HEK293 (cell line): ENCODE data around the gene C9orf152.

ENCODE experiments used
- KLF1 ChIP-seq: fragments of 450-650 bp; formaldehyde crosslinking; IDR thresholded peaks from 2 replicates; pipeline ENCODE4 v1.5.1; 2016; ENCODE audit warnings: missing biosample characterization, missing genetic modification characterization
- KLF8 ChIP-seq: fragments of 450-650 bp; formaldehyde crosslinking; IDR thresholded peaks from 2 replicates; pipeline ENCODE4 v1.5.1; 2016; ENCODE audit warnings: missing biosample characterization, missing genetic modification characterization
- MZF1 ChIP-seq: fragments of 450-650 bp; formaldehyde crosslinking; IDR thresholded peaks from 2 replicates; pipeline ENCODE4 v1.5.1; 2017; ENCODE audit warnings: missing biosample characterization, missing genetic modification characterization, borderline replicate concordance
- REST ChIP-seq: fragments of 450-650 bp; formaldehyde crosslinking; IDR thresholded peaks from 2 replicates; pipeline ENCODE4 v1.5.1; 2016; ENCODE audit warnings: missing biosample characterization, missing genetic modification characterization
- YY2 ChIP-seq: fragments of 450-650 bp; formaldehyde crosslinking; IDR thresholded peaks from 2 replicates; pipeline ENCODE4 v1.5.1; 2016; ENCODE audit warnings: missing biosample characterization, missing genetic modification characterization
- ZBTB10 ChIP-seq: fragments of 450-650 bp; formaldehyde crosslinking; IDR thresholded peaks from 2 replicates; pipeline ENCODE4 v1.5.1; 2016; ENCODE audit warnings: missing biosample characterization, missing genetic modification characterization
- ZEB2 ChIP-seq: fragments of 450-650 bp; formaldehyde crosslinking; IDR thresholded peaks from 2 replicates; pipeline ENCODE4 v1.5.1; 2016; ENCODE audit warnings: missing biosample characterization, missing genetic modification characterization
- ZFHX2 ChIP-seq: fragments of 450-650 bp; formaldehyde crosslinking; conservative IDR thresholded peaks from 2 replicates; pipeline ENCODE4 v1.5.1; 2016; ENCODE audit warnings: missing biosample characterization, missing genetic modification characterization
- ZNF10 ChIP-seq: fragments of 450-650 bp; formaldehyde crosslinking; IDR thresholded peaks from 2 replicates; pipeline ENCODE4 v1.5.1; 2017; ENCODE audit warnings: missing biosample characterization, missing genetic modification characterization
- ZNF114 ChIP-seq: fragments of 450-650 bp; formaldehyde crosslinking; IDR thresholded peaks from 2 replicates; pipeline ENCODE4 v1.5.0; 2017; ENCODE audit warnings: missing biosample characterization, missing genetic modification characterization
- ZNF121 ChIP-seq: fragments of 450-650 bp; formaldehyde crosslinking; IDR thresholded peaks from 2 replicates; pipeline ENCODE4 v1.5.1; 2016; ENCODE audit warnings: missing biosample characterization, missing genetic modification characterization
- ZNF211 ChIP-seq: fragments of 450-650 bp; formaldehyde crosslinking; IDR thresholded peaks from 2 replicates; pipeline ENCODE4 v1.5.1; 2016; ENCODE audit warnings: low read depth, missing biosample characterization, missing genetic modification characterization
- ZNF239 ChIP-seq: fragments of 450-650 bp; formaldehyde crosslinking; IDR thresholded peaks from 2 replicates; pipeline ENCODE4 v1.5.1; 2016; ENCODE audit warnings: missing biosample characterization, missing genetic modification characterization
- ZNF366 ChIP-seq: fragments of 450-650 bp; formaldehyde crosslinking; conservative IDR thresholded peaks from 2 replicates; pipeline ENCODE4 v1.5.1; 2016; ENCODE audit warnings: missing biosample characterization, missing genetic modification characterization
- ZNF48 ChIP-seq: fragments of 450-650 bp; formaldehyde crosslinking; IDR thresholded peaks from 2 replicates; pipeline ENCODE4 v1.5.1; 2016; ENCODE audit warnings: missing biosample characterization, missing genetic modification characterization
- ZNF488 ChIP-seq: fragments of 450-650 bp; formaldehyde crosslinking; IDR thresholded peaks from 2 replicates; pipeline ENCODE4 v1.5.1; 2016; ENCODE audit warnings: missing biosample characterization, missing genetic modification characterization
- ZNF501 ChIP-seq: fragments of 450-650 bp; formaldehyde crosslinking; IDR thresholded peaks from 2 replicates; pipeline ENCODE4 v1.5.1; 2016; ENCODE audit warnings: missing biosample characterization, missing genetic modification characterization
- ZNF521 ChIP-seq: fragments of 450-650 bp; formaldehyde crosslinking; IDR thresholded peaks from 2 replicates; pipeline ENCODE4 v1.5.1; 2017; ENCODE audit warnings: missing biosample characterization, mild to moderate bottlenecking, missing genetic modification characterization
- ZNF530 ChIP-seq: fragments of 450-650 bp; formaldehyde crosslinking; IDR thresholded peaks from 2 replicates; pipeline ENCODE4 v1.5.1; 2016; ENCODE audit warnings: low read depth, missing biosample characterization, missing genetic modification characterization
- ZNF645 ChIP-seq: fragments of 450-650 bp; formaldehyde crosslinking; IDR thresholded peaks from 2 replicates; pipeline ENCODE4; 2016; ENCODE audit warnings: missing biosample characterization, missing genetic modification characterization
- ZNF677 ChIP-seq: fragments of 450-650 bp; IDR thresholded peaks from 2 replicates; pipeline ENCODE4 v1.5.0; 2018; ENCODE audit warnings: missing biosample characterization, mild to moderate bottlenecking, missing genetic modification characterization, moderate library complexity
- ZNF707 ChIP-seq: fragments of 450-650 bp; formaldehyde crosslinking; IDR thresholded peaks from 2 replicates; pipeline ENCODE4 v1.5.1; 2016; ENCODE audit warnings: missing biosample characterization, missing genetic modification characterization
- TF ChIP-seq, protein P1 (sequence below): sonication (generic); formaldehyde crosslinking; IDR thresholded peaks from 2 replicates; pipeline ENCODE4 v1.8.1; 2022; ENCODE audit warnings: mild to moderate bottlenecking, moderate library complexity, missing genetic modification reagents
- TF ChIP-seq, protein P2 (sequence below): fragments of 450-650 bp; IDR thresholded peaks from 2 replicates; pipeline ENCODE4 v1.5.1; 2018; ENCODE audit warnings: missing biosample characterization, missing genetic modification characterization
- TF ChIP-seq, protein P3 (sequence below): fragments of 450-650 bp; formaldehyde crosslinking; IDR thresholded peaks from 2 replicates; pipeline ENCODE4 v1.5.1; 2017; ENCODE audit warnings: missing biosample characterization, missing genetic modification characterization

C9orf152 gene

GRCh38 chr9:110256380-110257096 lies 48.6 kb upstream of the C9orf152 start, which contains the start of gene TXN (continued):
- no peak for TF ChIP-seq ZNF211
- TF ChIP-seq, protein P1, sequence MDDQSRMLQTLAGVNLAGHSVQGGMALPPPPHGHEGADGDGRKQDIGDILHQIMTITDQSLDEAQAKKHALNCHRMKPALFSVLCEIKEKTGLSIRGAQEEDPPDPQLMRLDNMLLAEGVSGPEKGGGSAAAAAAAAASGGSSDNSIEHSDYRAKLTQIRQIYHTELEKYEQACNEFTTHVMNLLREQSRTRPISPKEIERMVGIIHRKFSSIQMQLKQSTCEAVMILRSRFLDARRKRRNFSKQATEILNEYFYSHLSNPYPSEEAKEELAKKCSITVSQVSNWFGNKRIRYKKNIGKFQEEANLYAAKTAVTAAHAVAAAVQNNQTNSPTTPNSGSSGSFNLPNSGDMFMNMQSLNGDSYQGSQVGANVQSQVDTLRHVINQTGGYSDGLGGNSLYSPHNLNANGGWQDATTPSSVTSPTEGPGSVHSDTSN (CRISPR knock-in tag), result peak; percentile 65; the same call in 1 of the 2 replicates
- no peak for TF ChIP-seq ZNF488 (tag by site-specific recombination)
- peak; percentile 87 for TF ChIP-seq KLF1 (tag by site-specific recombination)
- no peak for TF ChIP-seq ZNF239 (tag by site-specific recombination)
- TF ChIP-seq ZNF114, result no peak
- TF ChIP-seq MZF1 (tag by site-specific recombination), result no peak
- TF ChIP-seq ZNF521, result no peak
- no peak for TF ChIP-seq ZNF677 (tag by site-specific recombination)
- TF ChIP-seq ZBTB10 (tag by site-specific recombination), result peak; percentile 98
- TF ChIP-seq ZFHX2 (tag by site-specific recombination), result peak; percentile 73
- TF ChIP-seq ZNF10, result 0 out of 2 replicates have a peak, but pooled peaks have one; percentile 19
- 0 out of 2 replicates have a peak, but pooled peaks have one; percentile 27 for TF ChIP-seq ZNF366 (tag by site-specific recombination)
- TF ChIP-seq ZNF645, result no peak
- 0 out of 2 replicates have a peak, but pooled peaks have one; percentile 15 for TF ChIP-seq ZNF501
- TF ChIP-seq, protein P2, sequence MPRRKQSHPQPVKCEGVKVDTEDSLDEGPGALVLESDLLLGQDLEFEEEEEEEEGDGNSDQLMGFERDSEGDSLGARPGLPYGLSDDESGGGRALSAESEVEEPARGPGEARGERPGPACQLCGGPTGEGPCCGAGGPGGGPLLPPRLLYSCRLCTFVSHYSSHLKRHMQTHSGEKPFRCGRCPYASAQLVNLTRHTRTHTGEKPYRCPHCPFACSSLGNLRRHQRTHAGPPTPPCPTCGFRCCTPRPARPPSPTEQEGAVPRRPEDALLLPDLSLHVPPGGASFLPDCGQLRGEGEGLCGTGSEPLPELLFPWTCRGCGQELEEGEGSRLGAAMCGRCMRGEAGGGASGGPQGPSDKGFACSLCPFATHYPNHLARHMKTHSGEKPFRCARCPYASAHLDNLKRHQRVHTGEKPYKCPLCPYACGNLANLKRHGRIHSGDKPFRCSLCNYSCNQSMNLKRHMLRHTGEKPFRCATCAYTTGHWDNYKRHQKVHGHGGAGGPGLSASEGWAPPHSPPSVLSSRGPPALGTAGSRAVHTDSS, result no peak
- no peak for TF ChIP-seq ZNF48
- no peak for TF ChIP-seq YY2
- no peak for TF ChIP-seq ZNF530 (tag by site-specific recombination)
- TF ChIP-seq, protein P3, sequence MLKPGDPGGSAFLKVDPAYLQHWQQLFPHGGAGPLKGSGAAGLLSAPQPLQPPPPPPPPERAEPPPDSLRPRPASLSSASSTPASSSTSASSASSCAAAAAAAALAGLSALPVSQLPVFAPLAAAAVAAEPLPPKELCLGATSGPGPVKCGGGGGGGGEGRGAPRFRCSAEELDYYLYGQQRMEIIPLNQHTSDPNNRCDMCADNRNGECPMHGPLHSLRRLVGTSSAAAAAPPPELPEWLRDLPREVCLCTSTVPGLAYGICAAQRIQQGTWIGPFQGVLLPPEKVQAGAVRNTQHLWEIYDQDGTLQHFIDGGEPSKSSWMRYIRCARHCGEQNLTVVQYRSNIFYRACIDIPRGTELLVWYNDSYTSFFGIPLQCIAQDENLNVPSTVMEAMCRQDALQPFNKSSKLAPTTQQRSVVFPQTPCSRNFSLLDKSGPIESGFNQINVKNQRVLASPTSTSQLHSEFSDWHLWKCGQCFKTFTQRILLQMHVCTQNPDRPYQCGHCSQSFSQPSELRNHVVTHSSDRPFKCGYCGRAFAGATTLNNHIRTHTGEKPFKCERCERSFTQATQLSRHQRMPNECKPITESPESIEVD (tag by site-specific recombination), result no peak
- no peak for TF ChIP-seq REST (tag by site-specific recombination)
- peak; percentile 60 for TF ChIP-seq ZEB2 (tag by site-specific recombination)
- TF ChIP-seq ZNF707 (tag by site-specific recombination), result no peak
- peak; percentile 91 for TF ChIP-seq KLF8 (tag by site-specific recombination)
- no peak for TF ChIP-seq ZNF121
